Liver (tissue), 3 donors: ENCODE results near the gene HAND1.

Experiments used
- ATF3 ChIP-seq: IDR thresholded peaks from 2 replicates; pipeline ENCODE4 v1.6.1; 2016; ENCODE audit warnings: antibody characterized with exemption
- EGR1 ChIP-seq, 2 donors: IDR thresholded peaks; 2 replicates each; pipeline ENCODE4 v1.6.1; 2016 to 2018; ENCODE audit warnings: antibody characterized with exemption in 2 of 2, low read depth in 2 of 2
- GABPA ChIP-seq, 2 donors: IDR thresholded peaks in 1 of 2; conservative IDR thresholded peaks in 1 of 2; 2 replicates each; pipeline ENCODE4 v1.6.1; 2016; ENCODE audit warnings: antibody characterized with exemption in 2 of 2, mild to moderate bottlenecking in 1 of 2, moderate library complexity in 1 of 2
- JUND ChIP-seq, 2 donors: IDR thresholded peaks; 2 replicates each; pipeline ENCODE4 v1.6.1; 2016; ENCODE audit warnings: antibody characterized with exemption in 2 of 2
- MAX ChIP-seq: IDR thresholded peaks from 2 replicates; pipeline ENCODE4 v1.6.1; 2016; ENCODE audit warnings: antibody characterized with exemption
- RAD21 ChIP-seq, 2 donors: IDR thresholded peaks; 2 replicates each; pipeline ENCODE4 v1.6.1; 2016; ENCODE audit warnings: antibody characterized with exemption in 2 of 2, mild to moderate bottlenecking in 2 of 2
- TAF1 ChIP-seq: conservative IDR thresholded peaks from 2 replicates; pipeline ENCODE4 v1.6.1; 2016; ENCODE audit warnings: antibody characterized with exemption, mild to moderate bottlenecking
- YY1 ChIP-seq: IDR thresholded peaks from 2 replicates; pipeline ENCODE4 v1.6.1; 2016; ENCODE audit warnings: antibody characterized with exemption, mild to moderate bottlenecking
- TF ChIP-seq, protein P1 (sequence below): fragments of 150-350 bp; IDR thresholded peaks from 2 replicates; pipeline ENCODE4 v1.5.1; 2017; ENCODE audit warnings: improper control_type of control experiment, low read depth, low read length; ENCODE audit not compliant: missing input control
- TF ChIP-seq, protein P2 (sequence below): IDR thresholded peaks from 2 replicates; pipeline ENCODE4 v1.6.1; 2016; ENCODE audit warnings: antibody characterized with exemption, mild to moderate bottlenecking
- donor health status: healthy.
- donor health status: healthy.

- TF ChIP-seq, protein P1, sequence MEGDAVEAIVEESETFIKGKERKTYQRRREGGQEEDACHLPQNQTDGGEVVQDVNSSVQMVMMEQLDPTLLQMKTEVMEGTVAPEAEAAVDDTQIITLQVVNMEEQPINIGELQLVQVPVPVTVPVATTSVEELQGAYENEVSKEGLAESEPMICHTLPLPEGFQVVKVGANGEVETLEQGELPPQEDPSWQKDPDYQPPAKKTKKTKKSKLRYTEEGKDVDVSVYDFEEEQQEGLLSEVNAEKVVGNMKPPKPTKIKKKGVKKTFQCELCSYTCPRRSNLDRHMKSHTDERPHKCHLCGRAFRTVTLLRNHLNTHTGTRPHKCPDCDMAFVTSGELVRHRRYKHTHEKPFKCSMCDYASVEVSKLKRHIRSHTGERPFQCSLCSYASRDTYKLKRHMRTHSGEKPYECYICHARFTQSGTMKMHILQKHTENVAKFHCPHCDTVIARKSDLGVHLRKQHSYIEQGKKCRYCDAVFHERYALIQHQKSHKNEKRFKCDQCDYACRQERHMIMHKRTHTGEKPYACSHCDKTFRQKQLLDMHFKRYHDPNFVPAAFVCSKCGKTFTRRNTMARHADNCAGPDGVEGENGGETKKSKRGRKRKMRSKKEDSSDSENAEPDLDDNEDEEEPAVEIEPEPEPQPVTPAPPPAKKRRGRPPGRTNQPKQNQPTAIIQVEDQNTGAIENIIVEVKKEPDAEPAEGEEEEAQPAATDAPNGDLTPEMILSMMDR: no peak
- TF ChIP-seq TAF1: no peak
- TF ChIP-seq MAX: no peak
- TF ChIP-seq RAD21 (IDR thresholded peaks at IDR 0.05): no peak
- TF ChIP-seq JUND (IDR thresholded peaks at IDR 0.05): no peak
- TF ChIP-seq EGR1 (IDR thresholded peaks at IDR 0.05; ENCODE audit: low read depth in 2 of 2): no peak
- TF ChIP-seq ATF3: no peak
- TF ChIP-seq, protein P2, sequence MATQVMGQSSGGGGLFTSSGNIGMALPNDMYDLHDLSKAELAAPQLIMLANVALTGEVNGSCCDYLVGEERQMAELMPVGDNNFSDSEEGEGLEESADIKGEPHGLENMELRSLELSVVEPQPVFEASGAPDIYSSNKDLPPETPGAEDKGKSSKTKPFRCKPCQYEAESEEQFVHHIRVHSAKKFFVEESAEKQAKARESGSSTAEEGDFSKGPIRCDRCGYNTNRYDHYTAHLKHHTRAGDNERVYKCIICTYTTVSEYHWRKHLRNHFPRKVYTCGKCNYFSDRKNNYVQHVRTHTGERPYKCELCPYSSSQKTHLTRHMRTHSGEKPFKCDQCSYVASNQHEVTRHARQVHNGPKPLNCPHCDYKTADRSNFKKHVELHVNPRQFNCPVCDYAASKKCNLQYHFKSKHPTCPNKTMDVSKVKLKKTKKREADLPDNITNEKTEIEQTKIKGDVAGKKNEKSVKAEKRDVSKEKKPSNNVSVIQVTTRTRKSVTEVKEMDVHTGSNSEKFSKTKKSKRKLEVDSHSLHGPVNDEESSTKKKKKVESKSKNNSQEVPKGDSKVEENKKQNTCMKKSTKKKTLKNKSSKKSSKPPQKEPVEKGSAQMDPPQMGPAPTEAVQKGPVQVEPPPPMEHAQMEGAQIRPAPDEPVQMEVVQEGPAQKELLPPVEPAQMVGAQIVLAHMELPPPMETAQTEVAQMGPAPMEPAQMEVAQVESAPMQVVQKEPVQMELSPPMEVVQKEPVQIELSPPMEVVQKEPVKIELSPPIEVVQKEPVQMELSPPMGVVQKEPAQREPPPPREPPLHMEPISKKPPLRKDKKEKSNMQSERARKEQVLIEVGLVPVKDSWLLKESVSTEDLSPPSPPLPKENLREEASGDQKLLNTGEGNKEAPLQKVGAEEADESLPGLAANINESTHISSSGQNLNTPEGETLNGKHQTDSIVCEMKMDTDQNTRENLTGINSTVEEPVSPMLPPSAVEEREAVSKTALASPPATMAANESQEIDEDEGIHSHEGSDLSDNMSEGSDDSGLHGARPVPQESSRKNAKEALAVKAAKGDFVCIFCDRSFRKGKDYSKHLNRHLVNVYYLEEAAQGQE: peak; percentile 70
- no peak for TF ChIP-seq GABPA (IDR thresholded peaks at IDR 0.05 in 1 of 2, conservative IDR thresholded peaks at IDR 0.05 in 1 of 2)
- TF ChIP-seq YY1: no peak
Measured at GRCh38 chr5:154444556-154445421, 33.2 kb downstream of the HAND1 start.
